Measurements from ENCODE around the gene RCBTB1. TPM values are rescaled to one million over a fixed set of nuclear protein-coding genes. Genes with fewer than 3 reads are reported as not detected.

RCBTB1 gene
- total and polyA plus RNA-seq, 2 experiments from 2014 or later = 15.2 to 17.2 TPM

- H3K27ac ChIP-seq = no peak overlapping the region
- H3K4me3 ChIP-seq = no peak overlapping the region
- H3K9me3 ChIP-seq (ENCODE audit: low read depth) = no peaks in the 10 kb centered on the region
- peaks cover 17% of the 10 kb centered on the region for H3K4me1 ChIP-seq (ENCODE audit: low read depth)
- no peak for DNase-seq (ENCODE audit: low read depth in 1 of 2, low spot score in 1 of 2)
- no peaks in the 10 kb centered on the region for H3K27me3 ChIP-seq
- H3K36me3 ChIP-seq = no peaks in the 10 kb centered on the region
- TF ChIP-seq CTCF (IDR thresholded peaks at IDR 0.05; ENCODE audit: low read depth, low read length) = no peak
Measured at GRCh38 chr13:49629196-49629938, 44.0 kb upstream of the RCBTB1 start.

GRCh38 chr13:49627831-49628652 lies 42.7 kb upstream of the RCBTB1 start, which contains the start of gene ARL11:
ARL11 (plus strand) TSS chr13:49628507; CDS start chr13:49630448, 1,941 bp downstream.
- no peak within 1 kb of the TSS for H3K4me3 ChIP-seq
- no peak for TF ChIP-seq CTCF (IDR thresholded peaks at IDR 0.05; ENCODE audit: low read depth, low read length)
- H3K27me3 ChIP-seq = no peaks in the 10 kb centered on the region
- no peaks in the 10 kb centered on the region for H3K36me3 ChIP-seq
- H3K27ac ChIP-seq = no peak within 1 kb of the TSS
- no peaks in the 10 kb centered on the region for H3K9me3 ChIP-seq (ENCODE audit: low read depth)
- no peak for DNase-seq (ENCODE audit: low read depth in 1 of 2, low spot score in 1 of 2)
- H3K4me1 ChIP-seq (ENCODE audit: low read depth) = peaks cover 17% of the 10 kb centered on the region

- peak in 1 of 2 donors; percentile 19 for DNase-seq (ENCODE audit: low read depth in 1 of 2, low spot score in 1 of 2)
- Histone ChIP-seq H3K27ac (no peak overlapping the region), H3K4me3 (no peak overlapping the region), H3K27me3 (no peaks in the 10 kb centered on the region), H3K4me1 (ENCODE audit: low read depth) (peaks cover 4% of the 10 kb centered on the region), H3K9me3 (ENCODE audit: low read depth) (no peaks in the 10 kb centered on the region), H3K36me3 (no peaks in the 10 kb centered on the region)
- TF ChIP-seq CTCF (IDR thresholded peaks at IDR 0.05; ENCODE audit: low read depth, low read length) = no peak
Measured at GRCh38 chr13:49625392-49626079, 40.2 kb upstream of the RCBTB1 start.

GRCh38 chr13:49624229-49624628 lies 38.9 kb upstream of the RCBTB1 start:
- Histone ChIP-seq H3K9me3 (ENCODE audit: low read depth) (no peaks in the 10 kb centered on the region), H3K4me1 (ENCODE audit: low read depth) (peaks cover 4% of the 10 kb centered on the region), H3K27ac (no peak overlapping the region), H3K36me3 (no peaks in the 10 kb centered on the region), H3K27me3 (no peaks in the 10 kb centered on the region), H3K4me3 (no peak overlapping the region)
- no peak for DNase-seq (ENCODE audit: low read depth in 1 of 2, low spot score in 1 of 2)
- no peak for TF ChIP-seq CTCF (IDR thresholded peaks at IDR 0.05; ENCODE audit: low read depth, low read length)

GRCh38 chr13:49622174-49622946 lies 37.0 kb upstream of the RCBTB1 start:
- Histone ChIP-seq H3K9me3 (ENCODE audit: low read depth) (no peaks in the 10 kb centered on the region), H3K4me1 (ENCODE audit: low read depth) (peaks cover 4% of the 10 kb centered on the region), H3K27me3 (no peaks in the 10 kb centered on the region), H3K36me3 (no peaks in the 10 kb centered on the region), H3K27ac (no peak overlapping the region), H3K4me3 (no peak overlapping the region)
- peak; percentile 57 to 68 for DNase-seq (ENCODE audit: low read depth in 1 of 2, low spot score in 1 of 2)
- no peak for TF ChIP-seq CTCF (IDR thresholded peaks at IDR 0.05; ENCODE audit: low read depth, low read length)

Measured in cardiac muscle cell (in vitro differentiated cells and primary cell).